NB4 (cell line): ENCODE results near the gene ASXL3.

Source experiments
- CTCF ChIP-seq: IDR thresholded peaks from one replicate; pipeline ENCODE4 v1.5.1; 2012; ENCODE audit warnings: low read depth, low read length
- POLR2A ChIP-seq: IDR thresholded peaks from 2 replicates; pipeline ENCODE4 v1.6.1; 2011; ENCODE audit warnings: mild to moderate bottlenecking; ENCODE audit not compliant: insufficient read length; ENCODE audit errors: extremely low read depth

GRCh38 chr18:33652635-33653034, 74.6 kb downstream of the ASXL3 start:
- TF ChIP-seq POLR2A (no peak), CTCF (no peak)
